ENCODE results near the gene CDK5RAP2.
"Not testable (repeated sequence)": the region's sequence is repeated elsewhere in the genome, so short reads cannot be mapped to it uniquely, and the experiment has no call there.

CDK5RAP2 gene

GRCh38 chr9:120515481-120515880, 64.5 kb downstream of the CDK5RAP2 start:
- not testable (repeated sequence) for DNase-seq (ENCODE audit: low spot score)

- no peak for DNase-seq (ENCODE audit: low spot score)
These were observed 65.6 kb downstream of the CDK5RAP2 start for GRCh38 chr9:120514405-120514804.

- no peak for DNase-seq (ENCODE audit: low spot score)
These were observed 66.1 kb downstream of the CDK5RAP2 start for GRCh38 chr9:120513825-120514396.

- DNase-seq (ENCODE audit: low spot score), result no peak
These were observed 69.2 kb downstream of the CDK5RAP2 start for GRCh38 chr9:120510816-120511215.

GRCh38 chr9:120507936-120508510, 71.9 kb downstream of the CDK5RAP2 start:
- DNase-seq (ENCODE audit: low spot score), result no peak

GRCh38 chr9:120505186-120505585, 74.8 kb downstream of the CDK5RAP2 start:
- no peak for DNase-seq (ENCODE audit: low spot score)

GRCh38 chr9:120500733-120501132, 79.2 kb downstream of the CDK5RAP2 start:
- DNase-seq (ENCODE audit: low spot score), result no peak

GRCh38 chr9:120497865-120498264, 82.1 kb downstream of the CDK5RAP2 start:
- not testable (repeated sequence) for DNase-seq (ENCODE audit: low spot score)

GRCh38 chr9:120496438-120496837, 83.5 kb downstream of the CDK5RAP2 start:
- DNase-seq (ENCODE audit: low spot score), result not testable (repeated sequence)

- DNase-seq (ENCODE audit: low spot score), result peak; percentile 58
These were observed 88.9 kb downstream of the CDK5RAP2 start for GRCh38 chr9:120490888-120491595.

GRCh38 chr9:120486835-120487234, 93.1 kb downstream of the CDK5RAP2 start:
- no peak for DNase-seq (ENCODE audit: low spot score)

- DNase-seq (ENCODE audit: low spot score), result no peak
These were observed 93.6 kb downstream of the CDK5RAP2 start for GRCh38 chr9:120486347-120486746.

GRCh38 chr9:120485788-120486187, 94.2 kb downstream of the CDK5RAP2 start:
- DNase-seq (ENCODE audit: low spot score), result no peak

- DNase-seq (ENCODE audit: low spot score), result no peak
These were observed 95.8 kb downstream of the CDK5RAP2 start for GRCh38 chr9:120484162-120484561.

- no peak for DNase-seq (ENCODE audit: low spot score)
These were observed 97.4 kb downstream of the CDK5RAP2 start for GRCh38 chr9:120482424-120483186.

GRCh38 chr9:120481846-120482245, 98.1 kb downstream of the CDK5RAP2 start:
- DNase-seq (ENCODE audit: low spot score), result no peak

GRCh38 chr9:120481248-120481647, 98.7 kb downstream of the CDK5RAP2 start:
- no peak for DNase-seq (ENCODE audit: low spot score)

- no peak for DNase-seq (ENCODE audit: low spot score)
These were observed 99.3 kb downstream of the CDK5RAP2 start for GRCh38 chr9:120480707-120481106.

- no peak for DNase-seq (ENCODE audit: low spot score)
These were observed 101.8 kb downstream of the CDK5RAP2 start for GRCh38 chr9:120478208-120478607.

- peak; percentile 72 for DNase-seq (ENCODE audit: low spot score)
These were observed 102.4 kb downstream of the CDK5RAP2 start for GRCh38 chr9:120477534-120478001.

GRCh38 chr9:120475341-120475740, 104.6 kb downstream of the CDK5RAP2 start:
- no peak for DNase-seq (ENCODE audit: low spot score)

GRCh38 chr9:120474591-120475243, 105.2 kb downstream of the CDK5RAP2 start:
- no peak for DNase-seq (ENCODE audit: low spot score)
